Measurements from ENCODE around the gene TSHZ2. TPM values are rescaled to one million over a fixed set of nuclear protein-coding genes. Genes with fewer than 3 reads are reported as not detected.

TSHZ2 gene
- total RNA-seq, 1 donor = 3.6 TPM

- Histone ChIP-seq H3K4me2 (ENCODE audit: insufficient read depth, low read length) (no peak overlapping the region), H3K4me1 (ENCODE audit: insufficient read depth, low read length) (no peaks in the 10 kb centered on the region), H4K20me1 (ENCODE audit: insufficient read depth, low read length) (no peaks in the 10 kb centered on the region), H3K36me3 (ENCODE audit: insufficient read depth, low read length) (no peaks in the 10 kb centered on the region), H3K9me3 (ENCODE audit: low read depth, low read length) (no peaks in the 10 kb centered on the region), H2AFZ (ENCODE audit: low read length) (peak overlapping the region; percentile 12), H3K79me2 (ENCODE audit: insufficient read depth, low read length) (no peaks in the 10 kb centered on the region), H3K27ac (ENCODE audit: low read depth, low read length) (no peak overlapping the region), H3K4me3 (ENCODE audit: insufficient read depth, low read length) (no peak overlapping the region), H3K27me3 (ENCODE audit: insufficient read depth, low read length) (no peaks in the 10 kb centered on the region)
- no peak for DNase-seq (ENCODE audit: insufficient read length, low spot score, missing footprints)
- no peak for TF ChIP-seq CTCF (IDR thresholded peaks at IDR 0.05; ENCODE audit: extremely low read depth, low read depth, low read length)
Observed at GRCh38 chr20:53080969-53081871, 109.1 kb downstream of the TSHZ2 start.

GRCh38 chr20:53081916-53082863 lies 110.0 kb downstream of the TSHZ2 start:
- DNase-seq (ENCODE audit: insufficient read length, low spot score, missing footprints) = no peak
- H3K4me3 ChIP-seq (ENCODE audit: insufficient read depth, low read length) = no peak overlapping the region
- no peaks in the 10 kb centered on the region for H3K36me3 ChIP-seq (ENCODE audit: insufficient read depth, low read length)
- no peaks in the 10 kb centered on the region for H3K27me3 ChIP-seq (ENCODE audit: insufficient read depth, low read length)
- no peak overlapping the region for H2AFZ ChIP-seq (ENCODE audit: low read length)
- no peaks in the 10 kb centered on the region for H3K79me2 ChIP-seq (ENCODE audit: insufficient read depth, low read length)
- TF ChIP-seq CTCF (IDR thresholded peaks at IDR 0.05; ENCODE audit: extremely low read depth, low read depth, low read length) = no peak
- H4K20me1 ChIP-seq (ENCODE audit: insufficient read depth, low read length) = no peaks in the 10 kb centered on the region
- no peaks in the 10 kb centered on the region for H3K9me3 ChIP-seq (ENCODE audit: low read depth, low read length)
- H3K4me2 ChIP-seq (ENCODE audit: insufficient read depth, low read length) = no peak overlapping the region
- no peaks in the 10 kb centered on the region for H3K4me1 ChIP-seq (ENCODE audit: insufficient read depth, low read length)
- no peak overlapping the region for H3K27ac ChIP-seq (ENCODE audit: low read depth, low read length)

GRCh38 chr20:53083411-53083810 lies 111.3 kb downstream of the TSHZ2 start:
- no peaks in the 10 kb centered on the region for H4K20me1 ChIP-seq (ENCODE audit: insufficient read depth, low read length)
- H3K27ac ChIP-seq (ENCODE audit: low read depth, low read length) = no peak overlapping the region
- H3K36me3 ChIP-seq (ENCODE audit: insufficient read depth, low read length) = no peaks in the 10 kb centered on the region
- H3K27me3 ChIP-seq (ENCODE audit: insufficient read depth, low read length) = no peaks in the 10 kb centered on the region
- H3K79me2 ChIP-seq (ENCODE audit: insufficient read depth, low read length) = no peaks in the 10 kb centered on the region
- no peaks in the 10 kb centered on the region for H3K9me3 ChIP-seq (ENCODE audit: low read depth, low read length)
- DNase-seq (ENCODE audit: insufficient read length, low spot score, missing footprints) = no peak
- H3K4me3 ChIP-seq (ENCODE audit: insufficient read depth, low read length) = no peak overlapping the region
- no peaks in the 10 kb centered on the region for H3K4me1 ChIP-seq (ENCODE audit: insufficient read depth, low read length)
- no peak overlapping the region for H2AFZ ChIP-seq (ENCODE audit: low read length)
- no peak for TF ChIP-seq CTCF (IDR thresholded peaks at IDR 0.05; ENCODE audit: extremely low read depth, low read depth, low read length)
- H3K4me2 ChIP-seq (ENCODE audit: insufficient read depth, low read length) = no peak overlapping the region
